Thoracic aorta (tissue), 2 donors: ENCODE data around the gene CD55. TPM values are rescaled to one million over a fixed set of nuclear protein-coding genes. Genes with fewer than 3 reads are reported as not detected.
A peak's percentile ranks its signal among the peaks of the same experiment; 100 is the strongest.
"Not testable (repeated sequence)": the region's sequence is repeated elsewhere in the genome, so short reads cannot be mapped to it uniquely, and the experiment has no call there.

Source experiments
- ATAC-seq: fragments of 150-250 bp; one replicate; pipeline ENCODE4 v1.8.0; 2017; ENCODE audit warnings: low read depth; ENCODE audit not compliant: insufficient number of reproducible peaks, low FRiP score
- DNase-seq: peaks from one replicate; pipeline ENCODE4 v3.0.0-alpha.2; 2020; ENCODE audit warnings: low spot score
- H3K27ac ChIP-seq, 2 donors: fragments of 200-600 bp; sonication (generic); 1 replicate in 1 of 2; 2 replicates in 1 of 2; pipeline ENCODE4 v1.5.1; 2016; ENCODE audit warnings: mild to moderate bottlenecking in 2 of 2, moderate library complexity in 2 of 2
- H3K27me3 ChIP-seq: fragments of 200-600 bp; sonication (generic); replicated peaks from 2 replicates; pipeline ENCODE4 v1.6.0; 2016; ENCODE audit warnings: mild to moderate bottlenecking; ENCODE audit not compliant: insufficient read depth
- H3K36me3 ChIP-seq: fragments of 200-600 bp; sonication (generic); one replicate; pipeline ENCODE4 v1.5.1; 2016
- H3K4me1 ChIP-seq, 2 donors: fragments of 200-600 bp; sonication (generic); 1 replicate in 1 of 2; 2 replicates in 1 of 2; pipeline versions ENCODE4 v1.5.1 to v1.6.0; 2016; ENCODE audit warnings: low read depth in 2 of 2, mild to moderate bottlenecking in 1 of 2; ENCODE audit not compliant: control insufficient read depth in 1 of 2
- H3K4me3 ChIP-seq: fragments of 200-600 bp; sonication (generic); 2 replicates; pipeline ENCODE4 v1.5.1; 2016; ENCODE audit warnings: mild to moderate bottlenecking
- H3K9me3 ChIP-seq: fragments of 200-600 bp; sonication (generic); 2 replicates; pipeline ENCODE4 v1.5.1; 2016
- CTCF ChIP-seq: fragments of 200-600 bp; sonication (generic); IDR thresholded peaks from one replicate; pipeline ENCODE4 v1.5.1; 2019; ENCODE audit warnings: antibody characterized with exemption
- total RNA-seq, 2 donors: library from RNA; depleted of rRNA; stranded (reverse); fragments of >200 nt; gene quantifications; one replicate each; pipeline versions ENCODE4 v1.1.0 to v1.2.3, GENCODE V29; 2016

Gene CD55
- total RNA-seq, 2 donors from 2014 or later, result 72.6 to 109 TPM

GRCh38 chr1:207316622-207317391 is 4.7 kb upstream of the CD55 start:
- peak overlapping the region in 1 of 2 donors; percentile 16 for H3K27ac ChIP-seq
- ATAC-seq (no peak), DNase-seq (no peak)
- no peaks in the 10 kb centered on the region for H3K27me3 ChIP-seq
- no peak overlapping the region for H3K4me3 ChIP-seq
- H3K9me3 ChIP-seq, result no peaks in the 10 kb centered on the region
- no peaks in the 10 kb centered on the region for H3K36me3 ChIP-seq
- no peaks in the 10 kb centered on the region for H3K4me1 ChIP-seq
- TF ChIP-seq CTCF, result no peak

GRCh38 chr1:207317561-207317960 is 3.9 kb upstream of the CD55 start:
- ATAC-seq (no peak), DNase-seq (no peak)
- Histone ChIP-seq H3K36me3 (no peaks in the 10 kb centered on the region), H3K9me3 (no peaks in the 10 kb centered on the region), H3K27ac (no peak overlapping the region), H3K4me3 (no peak overlapping the region), H3K27me3 (no peaks in the 10 kb centered on the region), H3K4me1 (peaks cover 0 to 2% of the 10 kb centered on the region in 2 donors)
- TF ChIP-seq CTCF, result no peak

GRCh38 chr1:207318072-207318619 is 3.3 kb upstream of the CD55 start:
- H3K27me3 ChIP-seq, result no peaks in the 10 kb centered on the region
- H3K36me3 ChIP-seq, result no peaks in the 10 kb centered on the region
- H3K4me1 ChIP-seq, result peaks cover 0 to 6% of the 10 kb centered on the region in 2 donors
- DNase-seq (no peak), ATAC-seq (no peak)
- no peak overlapping the region for H3K4me3 ChIP-seq
- H3K9me3 ChIP-seq, result no peaks in the 10 kb centered on the region
- no peak for TF ChIP-seq CTCF
- H3K27ac ChIP-seq, result no peak overlapping the region

GRCh38 chr1:207319199-207319598 is 2.3 kb upstream of the CD55 start:
- TF ChIP-seq CTCF, result no peak
- H3K27ac ChIP-seq, result no peak overlapping the region

GRCh38 chr1:207320105-207320504 is 1.4 kb upstream of the CD55 start:
- not testable (repeated sequence) for H3K4me1 ChIP-seq, H3K27me3 ChIP-seq, H3K27ac ChIP-seq, ATAC-seq, H3K9me3 ChIP-seq, H3K4me3 ChIP-seq, DNase-seq, H3K36me3 ChIP-seq

More at GRCh38 chr1:207319199-207319598, 2.3 kb upstream of the CD55 start:
- DNase-seq, result no peak
- Histone ChIP-seq H3K36me3 (no peaks in the 10 kb centered on the region), H3K27me3 (no peaks in the 10 kb centered on the region), H3K9me3 (no peaks in the 10 kb centered on the region), H3K4me3 (no peak overlapping the region), H3K4me1 (peaks cover 6 to 8% of the 10 kb centered on the region in 2 donors)
- ATAC-seq, result no peak
